Activated CD4-positive, CD25-positive, alpha-beta regulatory T cell (primary cell): ENCODE data around the gene AKR1B1.

Source experiments
- DNase-seq, 4 experiments: peaks; one replicate each; lab custom pipeline; 2025; lab: John Stamatoyannopoulos, UW

Gene AKR1B1

DNA sequence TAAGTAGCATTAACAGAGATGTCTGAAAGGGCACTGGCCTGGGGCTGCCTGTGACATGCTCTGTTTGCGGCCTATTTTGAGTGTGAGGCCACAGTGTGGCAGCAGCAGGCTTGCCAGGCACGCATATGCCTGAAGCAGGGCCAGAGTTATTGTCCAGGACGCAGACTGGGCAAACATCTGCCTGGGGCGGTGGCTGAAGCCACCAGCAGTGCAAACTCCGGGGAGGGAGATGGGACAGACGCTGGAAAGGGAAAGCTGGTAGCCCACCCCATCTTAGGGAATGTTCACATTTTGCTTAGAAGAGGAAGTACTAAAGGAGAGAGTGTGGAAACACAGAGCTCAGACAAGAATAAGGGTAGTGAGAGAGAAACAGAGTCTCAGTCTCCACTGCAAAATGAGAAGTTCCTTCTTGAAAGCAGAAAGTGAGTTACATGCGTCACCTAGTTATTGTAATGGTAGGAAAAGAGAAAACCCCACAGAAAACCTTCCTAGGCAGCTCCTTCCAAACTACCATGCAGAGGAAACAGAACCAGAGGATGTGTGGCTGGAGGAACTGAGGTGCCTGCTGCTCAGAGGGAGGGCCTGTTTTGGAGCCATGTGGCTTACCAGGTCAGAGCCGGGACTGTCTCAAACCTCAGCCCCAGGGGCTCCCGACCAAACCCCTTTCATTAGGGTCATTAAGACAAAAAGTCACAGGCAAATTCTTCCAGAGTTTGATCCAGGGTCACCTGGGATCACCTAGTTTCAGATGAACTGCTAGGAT is 14.5 kb downstream of the AKR1B1 start:
- no peak for DNase-seq

DNA sequence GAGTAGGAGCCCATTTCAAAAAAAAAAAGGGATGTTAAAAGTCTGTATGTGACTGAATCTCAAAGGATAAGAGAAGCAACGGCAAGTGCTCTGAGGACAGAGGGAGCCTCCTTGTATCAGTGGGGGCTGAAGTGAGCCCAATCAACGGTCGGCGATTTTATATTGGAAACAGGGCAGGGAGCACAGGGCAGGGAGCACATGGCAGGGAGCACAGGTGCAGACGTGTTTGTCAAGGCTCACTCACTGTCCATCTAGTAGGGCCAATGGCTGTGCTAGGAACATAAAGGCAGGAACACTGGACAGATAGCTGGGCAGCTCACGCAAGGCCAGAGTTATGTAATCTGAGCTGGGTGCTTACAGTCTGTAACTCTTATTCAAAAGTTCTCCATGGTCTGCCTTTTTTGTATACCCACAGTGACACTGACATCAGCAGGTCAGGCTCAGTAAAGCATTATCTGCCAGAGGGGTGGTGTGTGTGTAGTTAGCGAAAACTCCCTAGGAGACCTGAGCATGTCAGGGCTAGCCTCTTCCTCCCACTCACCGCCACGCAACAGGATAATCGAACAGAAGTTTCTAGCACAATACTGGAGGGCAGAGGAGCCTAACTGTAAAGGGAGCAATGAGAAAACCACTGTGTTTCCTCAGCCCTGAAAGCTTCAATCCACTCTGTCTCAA is 15.4 kb downstream of the AKR1B1 start:
- no peak for DNase-seq

DNA sequence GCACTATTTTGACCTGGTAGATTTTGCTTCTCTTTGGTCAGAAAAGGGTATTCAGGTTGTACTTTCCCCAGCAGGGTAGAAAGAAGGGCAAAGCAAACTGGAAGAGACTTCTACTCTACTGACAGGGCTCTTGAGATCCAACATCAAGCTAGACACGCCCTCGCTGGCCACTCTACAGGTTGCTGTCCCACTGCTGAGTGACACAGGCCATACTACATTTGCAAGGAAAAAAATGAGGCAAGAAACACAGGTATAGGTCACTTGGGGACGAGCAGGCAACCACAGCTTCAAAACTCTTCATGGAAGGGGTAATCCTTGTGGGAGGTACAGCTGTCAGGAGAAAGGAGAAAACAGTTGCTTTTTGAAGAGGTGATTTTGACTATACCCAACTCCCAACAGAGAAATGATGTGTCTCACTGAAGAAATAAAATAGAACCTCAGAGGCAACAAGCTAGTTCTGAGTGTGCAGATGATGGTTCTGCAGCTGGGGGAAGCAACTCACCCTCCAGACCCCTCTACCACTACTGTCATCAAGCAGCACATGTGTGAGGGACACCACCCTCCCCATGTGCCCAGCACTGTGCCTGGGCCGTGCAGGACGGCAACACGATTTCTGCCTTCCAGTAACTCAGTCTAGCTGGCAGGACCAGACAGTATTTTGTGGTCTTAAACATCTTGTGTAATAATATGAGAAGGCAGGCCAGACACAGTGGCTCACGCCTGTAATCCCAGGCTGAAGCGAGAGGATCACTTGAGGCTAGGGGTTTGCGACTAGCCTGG is 16.3 kb downstream of the AKR1B1 start:
- no peak for DNase-seq

DNA sequence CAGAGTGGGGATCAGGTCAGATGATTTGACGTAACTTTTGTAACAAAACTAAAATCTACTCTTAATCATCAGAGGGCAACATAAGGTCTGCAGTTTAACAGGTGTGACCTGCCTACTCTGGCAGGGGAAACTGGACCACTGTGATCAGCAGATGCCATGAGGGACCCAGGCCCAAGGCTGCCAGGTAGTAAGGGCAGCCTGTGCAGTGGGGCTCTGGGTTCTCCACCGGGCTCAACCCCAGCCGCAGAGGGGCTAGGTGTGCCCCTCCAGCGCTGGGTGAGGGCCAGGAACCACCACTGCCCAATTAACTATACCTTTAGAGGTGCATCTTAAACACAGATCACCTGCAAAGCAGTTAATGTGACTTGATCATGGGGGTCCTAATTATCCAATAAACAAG is 17.6 kb downstream of the AKR1B1 start:
- DNase-seq: no peak

DNA sequence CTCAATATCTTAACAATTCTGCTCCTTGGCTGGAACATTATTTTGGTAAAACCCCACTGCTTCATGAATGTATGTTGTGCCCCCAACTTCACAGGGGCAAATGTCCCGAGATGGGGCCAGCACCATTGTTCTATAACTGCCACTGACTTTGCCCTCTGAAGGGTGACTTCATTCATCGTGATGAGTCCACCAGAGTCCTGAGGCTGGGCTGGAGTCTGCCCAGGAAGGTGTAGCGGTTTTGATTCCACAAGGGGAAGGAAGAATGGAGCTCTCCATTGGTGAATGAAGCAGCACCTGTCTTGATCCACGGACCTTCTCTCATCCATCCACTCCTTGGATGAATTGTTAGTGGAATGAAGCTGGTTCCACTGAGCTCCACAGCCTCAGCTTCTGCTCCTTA is 18.4 kb downstream of the AKR1B1 start:
- DNase-seq: no peak

DNA sequence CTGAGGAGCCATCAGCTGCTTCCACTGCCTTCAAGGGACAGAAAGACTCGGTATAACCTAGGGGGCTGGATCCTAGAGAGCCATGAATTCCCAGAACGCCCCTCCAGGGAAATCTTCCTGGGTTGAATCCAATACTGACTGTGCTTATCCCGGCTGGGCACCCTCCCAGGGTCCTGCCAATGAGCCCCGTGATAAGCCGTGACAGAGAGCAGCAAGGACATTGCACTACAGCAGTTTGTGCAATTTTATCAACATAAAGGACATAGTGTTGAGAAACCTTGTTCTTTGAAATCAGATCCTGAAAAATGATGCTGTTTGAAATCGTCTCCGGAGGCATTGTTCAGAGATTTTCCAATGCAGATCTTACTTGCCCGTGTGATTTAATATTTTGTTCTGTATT is 18.8 kb downstream of the AKR1B1 start:
- no peak for DNase-seq

DNA sequence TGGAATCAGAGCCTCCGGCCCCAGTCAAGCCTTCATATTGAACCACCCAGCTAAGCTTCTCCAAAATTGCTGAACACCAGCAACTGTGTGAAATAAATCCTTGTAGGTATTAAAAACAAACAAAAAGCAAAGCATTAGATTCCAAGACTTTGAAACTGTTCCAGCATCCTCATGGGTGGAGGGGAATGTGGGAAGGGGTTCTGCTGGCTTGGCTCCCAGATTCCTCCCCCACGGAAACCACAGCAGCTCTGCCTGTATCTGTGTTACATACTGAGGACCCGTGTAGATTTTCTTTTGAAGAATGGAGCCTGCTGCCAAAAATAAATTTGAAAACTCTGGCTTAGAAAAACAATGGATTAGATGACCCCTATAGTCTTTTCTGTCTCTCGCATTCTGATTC is 20.0 kb downstream of the AKR1B1 start:
- DNase-seq: no peak

DNA sequence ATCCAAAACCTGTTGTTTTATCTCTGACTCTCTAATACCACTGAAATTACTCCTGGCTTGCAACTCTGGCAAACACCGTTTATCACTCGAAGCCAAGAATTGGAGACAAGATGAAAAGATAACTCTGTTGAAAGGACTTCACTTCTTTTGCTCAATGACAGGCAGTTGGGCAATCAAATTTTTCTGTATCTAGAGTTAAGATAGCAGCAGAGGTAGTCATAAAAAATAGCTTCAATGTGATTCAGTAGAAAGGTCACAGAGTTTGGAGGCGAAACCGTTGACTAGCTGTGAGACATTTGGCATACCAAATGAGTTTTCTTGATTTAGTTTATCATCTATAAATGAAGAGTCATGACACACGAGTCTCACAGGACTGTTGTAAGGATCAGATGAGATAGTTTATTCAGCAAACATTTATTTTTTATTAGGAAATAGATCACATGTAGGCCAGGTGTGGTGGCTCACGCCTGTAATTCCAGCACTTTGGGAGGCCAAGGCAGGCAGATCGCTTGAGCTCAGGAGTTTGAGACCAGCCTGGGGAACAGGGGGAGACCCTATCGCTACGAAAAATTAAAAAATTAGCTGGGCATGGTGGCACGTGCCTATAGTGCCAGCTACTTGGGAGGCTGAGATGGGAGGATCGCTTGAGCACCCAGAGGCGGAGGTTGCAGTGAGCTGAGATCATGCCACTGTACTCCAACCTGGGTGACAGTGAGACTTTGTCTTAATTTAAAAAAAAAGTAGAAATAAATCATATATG is 23.6 kb downstream of the AKR1B1 start:
- DNase-seq: no peak

DNA sequence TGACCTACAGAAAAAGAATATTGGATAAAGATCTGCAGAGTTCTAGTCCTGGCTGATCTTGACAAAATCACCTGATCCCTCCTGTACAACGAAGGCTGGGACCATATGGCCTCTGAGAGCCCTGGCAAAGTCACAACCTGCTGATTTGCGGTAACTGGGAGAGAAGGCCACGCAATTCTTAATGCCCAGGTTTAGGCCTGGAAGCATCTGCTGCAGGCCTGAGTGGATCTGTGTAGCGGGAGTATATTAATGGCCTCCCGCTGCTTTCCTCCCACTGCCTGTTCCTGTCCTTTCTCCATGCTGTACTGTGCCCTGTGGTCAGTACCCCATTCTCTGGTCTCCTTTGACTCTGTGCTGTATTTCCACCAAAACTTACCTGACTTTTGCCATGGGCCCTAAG is 24.2 kb downstream of the AKR1B1 start:
- DNase-seq: no peak

DNA sequence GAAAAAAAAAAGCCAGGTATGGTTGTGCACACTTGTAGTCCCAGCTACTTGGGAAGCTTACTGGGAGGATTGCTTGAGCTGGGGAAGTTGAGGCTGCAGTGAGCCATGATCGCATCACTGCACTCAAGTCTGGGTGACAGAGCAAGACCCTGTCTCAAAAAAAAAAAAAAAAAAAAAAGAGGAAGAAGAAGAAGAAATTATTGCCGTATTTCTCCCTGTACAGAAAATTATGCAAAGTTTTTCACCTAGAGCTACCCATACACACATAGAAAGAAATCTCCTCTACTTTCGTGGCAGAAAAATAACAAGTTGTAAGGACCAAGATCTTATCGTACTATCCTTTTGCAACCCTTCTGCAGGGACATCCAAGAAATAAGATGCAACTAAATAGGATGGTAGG is 25.5 kb downstream of the AKR1B1 start:
- no peak for DNase-seq

DNA sequence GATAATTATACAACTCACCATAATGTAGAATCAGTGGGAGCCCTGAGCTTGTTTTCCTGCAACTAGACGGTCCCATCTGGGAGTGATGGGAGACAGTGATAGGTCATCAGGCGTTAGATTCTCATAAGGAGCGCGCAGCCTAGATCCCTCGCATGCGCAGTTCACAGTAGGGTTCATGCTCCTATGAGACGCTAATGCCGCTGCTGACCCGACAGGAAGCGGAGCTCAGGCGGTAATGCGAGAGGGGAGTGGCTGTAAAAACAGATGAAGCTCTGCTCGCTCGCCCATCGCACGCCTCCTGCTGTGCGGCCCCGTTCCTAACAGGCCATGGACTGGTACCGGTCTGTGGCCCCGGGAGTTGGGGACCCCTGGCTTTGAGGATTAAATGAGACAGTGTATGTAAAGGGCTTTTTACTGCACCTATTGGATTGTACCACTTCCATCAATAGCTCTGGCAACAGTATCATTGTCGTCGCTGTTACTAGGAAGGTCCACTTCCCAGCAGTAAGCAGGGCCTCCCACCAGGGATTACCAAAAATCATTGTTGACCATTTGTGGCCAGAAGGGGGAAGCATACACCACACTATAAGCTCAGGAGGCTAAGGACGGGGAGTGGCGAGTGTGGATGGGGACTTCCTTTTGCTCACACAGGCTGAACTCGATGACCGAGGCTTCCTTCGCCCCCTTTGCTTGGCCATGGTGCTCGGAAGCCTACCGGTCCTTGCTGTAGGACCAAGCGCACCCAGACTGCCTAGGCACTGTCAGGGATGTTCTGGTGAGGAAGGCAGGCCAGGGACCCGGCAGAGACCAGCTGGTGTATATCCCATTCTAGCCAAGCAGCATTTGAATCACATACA is 26.4 kb downstream of the AKR1B1 start:
- peak; percentile 13 to 50 (median 42) for DNase-seq

DNA sequence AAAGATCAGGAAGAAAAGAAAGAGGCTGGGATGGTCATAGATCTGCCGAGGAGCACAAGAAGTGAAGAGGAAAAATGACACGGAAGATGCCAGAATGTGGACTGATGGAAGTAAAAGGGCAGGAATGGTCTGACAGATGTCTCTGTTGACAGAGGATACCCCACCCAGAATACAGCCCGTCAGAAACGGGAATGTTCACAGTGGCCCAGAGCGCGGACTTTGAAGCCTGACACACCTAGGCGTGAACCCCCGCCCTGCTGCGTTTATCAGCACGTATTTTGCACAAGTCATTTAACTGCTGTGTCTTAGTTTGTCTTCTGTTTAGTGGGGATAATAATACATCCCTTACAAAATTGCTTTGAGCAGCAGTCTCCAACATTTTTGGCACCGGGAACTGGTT is 27.1 kb downstream of the AKR1B1 start:
- DNase-seq: no peak

DNA sequence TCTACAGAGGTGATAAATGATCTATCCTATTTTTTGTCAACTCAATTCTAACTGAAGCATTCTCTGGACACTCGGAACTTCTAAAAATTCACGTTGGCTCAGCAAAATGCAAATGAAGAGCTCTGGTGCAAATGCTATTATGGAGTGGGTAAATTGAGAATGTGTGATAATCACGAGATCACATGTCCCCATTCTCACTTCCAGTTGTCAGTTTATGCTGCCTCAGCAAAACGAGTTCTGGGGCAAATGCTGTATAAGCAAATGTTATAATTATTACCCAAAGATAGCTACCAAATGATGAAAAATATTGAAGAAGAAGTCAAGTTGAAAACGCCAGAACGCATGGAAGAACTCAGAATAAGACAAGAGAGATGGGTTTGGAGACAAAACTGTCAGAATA is 29.4 kb downstream of the AKR1B1 start:
- DNase-seq: no peak

DNA sequence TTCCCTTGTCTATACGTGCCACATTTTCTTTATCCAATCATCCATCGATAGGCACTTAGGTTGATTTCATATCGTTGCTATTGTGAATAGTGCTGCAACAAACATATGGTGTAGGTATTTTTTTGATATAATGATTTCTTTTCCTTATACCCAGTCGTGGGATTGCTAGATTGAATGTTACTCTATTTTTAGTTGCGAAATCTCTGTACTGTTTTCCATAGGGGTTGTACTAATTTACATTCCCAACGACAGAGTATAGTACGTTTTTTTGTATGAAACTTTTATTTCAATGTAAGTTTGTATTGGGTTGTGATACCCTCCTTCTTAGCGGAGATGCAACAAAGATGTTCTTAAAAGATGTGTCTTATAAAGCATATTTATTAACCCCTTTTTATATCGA is 30.0 kb downstream of the AKR1B1 start:
- no peak for DNase-seq

DNA sequence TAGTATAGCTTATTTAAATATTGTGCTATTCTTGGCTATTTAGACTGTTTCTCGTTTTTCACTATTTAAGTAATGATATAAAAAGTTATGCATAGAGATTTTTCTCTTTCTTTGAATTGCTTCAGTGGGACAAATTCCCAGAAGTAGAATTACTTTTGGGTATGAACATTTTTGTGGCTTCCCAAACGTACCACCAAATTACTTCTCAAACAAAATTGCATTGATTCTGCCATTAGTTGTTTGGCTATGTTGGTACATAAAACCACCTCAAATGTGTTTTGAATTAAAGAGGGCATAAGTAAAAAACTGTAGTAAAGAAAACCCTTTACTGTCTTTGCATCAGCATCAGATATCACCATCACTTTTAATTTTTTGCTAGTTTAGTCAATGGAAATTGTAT is 31.0 kb downstream of the AKR1B1 start:
- no peak for DNase-seq

DNA sequence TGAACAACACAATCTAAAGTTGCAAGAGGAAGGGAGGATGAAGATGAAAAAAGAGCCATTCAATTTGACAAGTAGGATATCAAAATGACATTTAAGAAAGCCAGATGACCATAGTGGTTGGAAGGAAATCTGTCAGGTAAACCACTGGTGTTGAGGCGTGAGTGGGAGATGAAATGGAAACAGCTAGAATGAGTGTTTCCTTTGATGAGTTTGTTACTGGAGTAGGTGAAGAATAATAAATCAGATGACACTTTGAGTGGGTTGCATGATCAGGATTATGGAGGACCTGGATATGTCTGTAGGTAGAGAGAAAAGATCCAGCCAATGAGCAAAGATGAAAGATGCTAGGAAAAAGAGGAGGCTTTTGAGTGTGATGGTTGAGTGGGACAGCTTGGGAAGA is 33.1 kb downstream of the AKR1B1 start:
- no peak for DNase-seq

DNA sequence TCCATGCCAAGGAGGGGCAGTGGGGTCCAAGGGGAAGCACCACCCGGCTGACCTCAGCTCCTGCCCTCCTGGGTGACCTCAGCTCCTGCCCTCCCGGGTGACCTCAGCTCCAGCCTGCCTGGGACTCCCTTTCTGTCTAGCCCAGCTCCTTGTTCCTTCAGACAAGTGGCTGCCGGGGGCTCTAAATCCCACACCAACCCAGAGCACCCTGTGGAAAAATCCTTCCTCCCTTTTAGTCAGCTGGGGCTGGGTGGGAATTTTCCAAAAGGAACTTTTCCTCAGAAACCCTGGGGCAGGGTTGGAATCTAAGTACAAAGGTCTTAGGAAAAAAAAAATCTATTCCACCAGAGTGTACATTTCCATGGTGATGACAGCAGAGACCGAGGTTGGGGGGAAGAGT is 36.3 kb downstream of the AKR1B1 start:
- no peak for DNase-seq

DNA sequence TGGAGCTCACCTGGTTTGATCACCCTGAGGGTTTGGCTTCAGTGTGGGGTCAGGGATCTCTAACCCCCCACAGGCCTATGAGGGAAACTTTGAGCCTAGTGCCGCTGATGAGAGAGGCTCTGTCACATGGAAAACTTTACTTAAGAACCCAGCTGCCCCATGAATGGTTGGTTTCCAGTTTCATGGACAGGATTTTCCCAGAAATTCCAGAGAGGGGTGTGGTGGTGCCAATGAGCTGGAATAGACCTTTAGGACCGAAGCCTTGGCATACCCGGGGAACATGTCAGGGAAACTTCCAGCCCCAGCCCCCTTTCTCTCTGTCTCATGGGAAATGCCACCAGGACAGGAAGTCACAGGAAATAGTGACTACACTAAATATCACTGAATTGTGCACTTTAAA is 36.9 kb downstream of the AKR1B1 start:
- no peak for DNase-seq

DNA sequence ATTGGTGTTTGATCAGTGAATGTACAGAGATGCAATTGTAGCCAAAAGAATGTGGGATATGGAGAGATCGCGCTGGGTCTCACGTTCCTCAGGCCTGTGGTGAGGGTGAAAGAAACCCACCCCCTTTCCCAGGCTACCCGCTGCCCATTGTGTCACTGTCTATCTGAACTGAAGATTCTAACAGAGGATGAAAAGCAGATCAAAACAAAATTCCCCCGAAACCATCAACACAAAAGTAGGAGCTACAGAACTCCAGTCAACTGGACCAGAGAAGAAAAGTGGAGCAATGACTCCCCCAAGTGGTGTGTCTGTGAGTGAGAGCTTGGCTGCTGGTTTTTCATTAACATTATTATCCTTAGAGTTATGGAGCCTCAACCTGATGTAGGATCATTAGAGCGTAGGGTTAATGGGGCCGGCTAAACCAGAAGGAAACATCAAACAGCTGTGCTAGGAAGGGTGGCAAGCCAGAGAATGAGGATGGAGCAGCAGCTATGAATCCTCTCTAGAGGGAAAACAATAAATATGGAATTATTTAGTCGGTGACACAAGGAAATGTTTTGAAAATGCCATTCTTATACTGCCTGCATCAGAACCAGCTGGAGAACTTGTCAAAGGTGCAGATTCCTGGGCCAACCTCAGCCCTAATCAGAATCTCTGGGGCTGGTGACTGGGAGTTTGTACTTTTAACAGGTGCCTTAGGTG is 38.3 kb downstream of the AKR1B1 start:
- no peak for DNase-seq

DNA sequence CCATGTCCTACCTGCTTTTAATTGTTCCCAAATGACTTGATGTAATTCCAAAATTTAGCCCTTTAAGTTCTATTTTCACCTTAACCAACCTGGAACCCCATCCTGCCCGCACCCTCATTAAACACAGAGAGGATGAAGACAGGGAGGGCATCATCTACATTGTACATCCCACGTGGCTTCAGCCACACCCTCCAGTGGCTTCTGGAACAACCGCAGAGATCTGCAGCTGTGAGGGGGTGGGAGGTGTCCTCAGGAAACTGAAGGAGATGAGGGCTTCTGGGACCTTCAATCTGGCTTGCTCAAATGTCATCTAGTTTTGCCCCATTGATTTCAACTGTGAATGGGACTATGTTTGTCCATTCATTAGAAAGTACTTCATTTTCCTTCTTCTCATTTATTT is 39.0 kb downstream of the AKR1B1 start:
- no peak for DNase-seq

DNA sequence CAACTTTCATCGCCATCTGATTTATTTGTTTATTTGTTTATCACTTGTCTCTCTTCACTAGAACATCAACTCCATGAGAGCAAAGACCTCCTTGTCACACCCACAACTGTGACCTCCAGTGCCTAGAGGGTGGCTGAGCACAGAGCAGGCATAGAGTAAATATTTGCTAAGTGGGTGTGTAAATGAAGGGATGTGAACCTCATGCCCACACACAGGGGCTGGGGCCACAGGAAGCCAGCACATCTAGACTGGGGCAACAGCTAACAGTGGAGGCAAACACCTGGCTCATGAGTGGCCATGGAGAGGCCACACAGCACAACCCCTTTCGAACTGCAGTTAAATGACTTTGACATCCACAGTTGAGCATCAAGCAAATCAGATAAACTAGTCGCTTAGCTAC is 39.8 kb downstream of the AKR1B1 start:
- DNase-seq: no peak
